ENCODE data around the gene KCND2.
"Not testable (repeated sequence)": the region's sequence is repeated elsewhere in the genome, so short reads cannot be mapped to it uniquely, and the experiment has no call there.

KCND2 gene

DNA sequence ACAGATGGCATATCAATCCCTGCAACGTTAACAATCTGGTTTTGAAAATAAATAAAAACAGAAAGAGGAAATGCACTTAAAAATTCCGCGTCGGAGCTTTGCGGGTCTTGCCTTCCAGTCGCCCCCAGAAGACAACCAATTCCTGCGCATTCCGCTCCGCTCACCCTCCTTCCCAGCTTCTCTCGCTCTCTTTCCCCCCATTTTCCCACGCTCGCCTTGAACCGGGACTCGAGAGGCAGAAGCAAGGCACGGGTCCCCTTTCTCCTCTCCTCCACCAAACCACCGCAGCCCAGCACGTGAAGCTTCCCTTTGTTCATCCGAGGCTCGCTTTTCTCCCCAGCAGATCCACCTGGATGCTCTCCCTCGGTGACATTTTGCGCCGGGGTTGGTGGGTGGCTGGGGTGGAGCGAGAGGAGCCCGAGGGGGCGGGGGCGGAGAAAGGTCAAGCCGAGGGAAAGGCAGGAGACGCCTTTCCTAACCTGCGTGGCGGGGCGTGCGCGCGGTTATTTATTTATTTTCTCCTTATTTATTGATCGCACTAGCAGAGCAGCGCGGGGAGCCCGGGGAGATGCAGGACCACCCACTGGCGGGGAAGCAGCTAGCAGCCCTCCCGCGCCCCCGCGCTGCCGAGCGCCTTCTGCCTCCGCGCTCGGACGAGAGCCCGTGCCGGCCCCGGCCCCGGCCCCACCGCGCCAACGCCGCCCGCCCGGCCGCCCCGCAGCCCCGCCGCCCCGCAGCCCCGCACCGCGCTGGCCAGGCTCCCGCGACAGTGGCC is at the start of gene KCND2:
TSS of gene KCND2 (plus strand) at position 475 of the 775 bp plus-strand sequence.
- DNase-seq (ENCODE audit: low read depth in 2 of 2): peak in 1 of 2 donors; percentile 17
- H3K4me3 ChIP-seq (replicated peaks in 1 of 2; ENCODE audit: low read depth in 2 of 2, low read length in 2 of 2): peak within 1 kb of the TSS; percentile 58 to 62
- TF ChIP-seq, protein P1, sequence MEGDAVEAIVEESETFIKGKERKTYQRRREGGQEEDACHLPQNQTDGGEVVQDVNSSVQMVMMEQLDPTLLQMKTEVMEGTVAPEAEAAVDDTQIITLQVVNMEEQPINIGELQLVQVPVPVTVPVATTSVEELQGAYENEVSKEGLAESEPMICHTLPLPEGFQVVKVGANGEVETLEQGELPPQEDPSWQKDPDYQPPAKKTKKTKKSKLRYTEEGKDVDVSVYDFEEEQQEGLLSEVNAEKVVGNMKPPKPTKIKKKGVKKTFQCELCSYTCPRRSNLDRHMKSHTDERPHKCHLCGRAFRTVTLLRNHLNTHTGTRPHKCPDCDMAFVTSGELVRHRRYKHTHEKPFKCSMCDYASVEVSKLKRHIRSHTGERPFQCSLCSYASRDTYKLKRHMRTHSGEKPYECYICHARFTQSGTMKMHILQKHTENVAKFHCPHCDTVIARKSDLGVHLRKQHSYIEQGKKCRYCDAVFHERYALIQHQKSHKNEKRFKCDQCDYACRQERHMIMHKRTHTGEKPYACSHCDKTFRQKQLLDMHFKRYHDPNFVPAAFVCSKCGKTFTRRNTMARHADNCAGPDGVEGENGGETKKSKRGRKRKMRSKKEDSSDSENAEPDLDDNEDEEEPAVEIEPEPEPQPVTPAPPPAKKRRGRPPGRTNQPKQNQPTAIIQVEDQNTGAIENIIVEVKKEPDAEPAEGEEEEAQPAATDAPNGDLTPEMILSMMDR (IDR thresholded peaks at IDR 0.05; ENCODE audit: low read depth, low read length): no peak

GRCh38 chr7:120226188-120226587 is 46.8 kb upstream of the KCND2 start:
- H3K4me3 ChIP-seq (replicated peaks in 1 of 2; ENCODE audit: low read depth in 2 of 2, low read length in 2 of 2): no peak overlapping the region
- no peak for DNase-seq (ENCODE audit: low read depth in 2 of 2)
- TF ChIP-seq, protein P1 (IDR thresholded peaks at IDR 0.05; ENCODE audit: low read depth, low read length): no peak

DNA sequence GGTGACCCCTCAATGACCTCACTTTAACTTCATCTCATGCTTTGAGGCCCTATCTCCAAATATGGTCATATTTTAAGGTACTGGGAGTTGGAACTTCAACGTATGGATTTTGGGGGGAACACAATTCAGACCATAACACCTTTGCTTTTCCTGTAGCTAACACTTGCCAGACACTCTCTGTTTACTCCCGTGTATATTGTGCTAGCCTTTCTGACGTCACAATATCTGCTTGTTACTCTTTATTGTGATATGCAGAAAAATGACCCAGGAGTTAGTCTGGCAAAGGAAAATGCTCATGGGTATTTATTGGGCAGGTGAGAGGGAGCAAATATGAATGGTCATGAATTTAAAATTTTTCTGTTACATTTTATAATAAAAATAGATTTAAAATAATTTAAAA is 45.7 kb upstream of the KCND2 start:
- DNase-seq (ENCODE audit: low read depth in 2 of 2): no peak
- no peak overlapping the region for H3K4me3 ChIP-seq (replicated peaks in 1 of 2; ENCODE audit: low read depth in 2 of 2, low read length in 2 of 2)
- TF ChIP-seq, protein P1 (IDR thresholded peaks at IDR 0.05; ENCODE audit: low read depth, low read length): no peak

DNA sequence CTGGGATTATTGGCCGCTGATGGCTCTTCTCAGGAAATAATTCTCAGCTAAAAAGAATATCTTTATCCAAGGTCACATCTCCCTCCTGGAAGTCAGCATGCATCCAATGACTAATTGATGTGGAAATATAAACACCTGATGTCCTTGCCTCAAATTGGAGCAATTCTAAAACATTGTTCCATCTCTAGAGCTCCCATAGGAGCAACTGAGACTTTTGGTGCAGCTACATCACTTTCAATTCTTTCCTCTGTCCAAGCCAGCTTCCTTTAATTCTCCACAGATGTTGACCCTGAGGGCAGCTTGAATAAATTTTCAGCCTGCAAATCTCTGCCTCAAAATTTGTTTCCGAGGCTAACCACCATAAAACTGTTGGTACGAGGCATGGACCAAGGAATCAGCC is 43.9 kb upstream of the KCND2 start:
- DNase-seq (ENCODE audit: low read depth in 2 of 2): no peak
- no peak overlapping the region for H3K4me3 ChIP-seq (replicated peaks in 1 of 2; ENCODE audit: low read depth in 2 of 2, low read length in 2 of 2)
- TF ChIP-seq, protein P1 (IDR thresholded peaks at IDR 0.05; ENCODE audit: low read depth, low read length): no peak

GRCh38 chr7:120233338-120233737 is 39.6 kb upstream of the KCND2 start:
- no peak for DNase-seq (ENCODE audit: low read depth in 2 of 2)
- no peak overlapping the region for H3K4me3 ChIP-seq (replicated peaks in 1 of 2; ENCODE audit: low read depth in 2 of 2, low read length in 2 of 2)
- TF ChIP-seq, protein P1 (IDR thresholded peaks at IDR 0.05; ENCODE audit: low read depth, low read length): no peak

DNA sequence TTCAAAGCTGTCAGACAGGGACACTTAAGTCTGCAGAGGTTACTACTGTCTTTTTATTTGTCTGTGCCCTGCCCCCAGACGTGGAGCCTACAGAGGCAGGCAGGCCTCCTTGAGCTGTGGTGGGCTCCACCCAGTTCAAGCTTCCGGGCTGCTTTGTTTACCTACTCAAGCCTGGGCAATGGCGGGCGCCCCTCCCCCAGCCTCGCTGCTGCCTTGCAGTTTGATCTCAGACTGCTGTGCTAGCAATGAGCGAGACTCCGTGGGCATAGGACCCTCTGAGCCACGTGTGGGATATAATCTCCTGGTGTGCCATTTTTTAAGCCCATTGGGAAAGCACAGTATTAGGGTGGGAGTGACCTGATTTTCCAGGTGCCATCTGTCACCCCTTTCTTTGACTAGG is 32.6 kb upstream of the KCND2 start:
- DNase-seq (ENCODE audit: low read depth in 2 of 2); H3K4me3 ChIP-seq (replicated peaks in 1 of 2; ENCODE audit: low read depth in 2 of 2, low read length in 2 of 2): not testable (repeated sequence)

DNA sequence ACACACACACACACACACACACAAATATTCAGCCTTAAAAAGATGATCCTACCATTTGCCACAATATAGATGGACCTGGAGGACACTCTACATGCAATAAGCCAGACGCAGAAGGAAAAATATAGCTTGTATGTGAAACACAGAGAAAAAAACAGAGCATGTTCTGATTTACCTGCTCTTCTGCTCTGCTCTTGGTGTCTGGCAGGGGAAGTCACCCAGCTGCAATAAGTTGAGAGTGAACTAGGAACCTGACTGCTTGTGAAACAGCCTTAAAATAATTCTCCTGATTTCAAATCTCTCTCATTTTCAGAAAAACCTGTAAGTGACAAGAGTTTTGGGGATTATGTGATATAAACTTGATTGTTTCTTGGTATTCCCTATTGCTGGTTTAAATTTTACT is 31.0 kb upstream of the KCND2 start:
- no peak for DNase-seq (ENCODE audit: low read depth in 2 of 2)
- no peak overlapping the region for H3K4me3 ChIP-seq (replicated peaks in 1 of 2; ENCODE audit: low read depth in 2 of 2, low read length in 2 of 2)
- TF ChIP-seq, protein P1 (IDR thresholded peaks at IDR 0.05; ENCODE audit: low read depth, low read length): no peak
